ENCODE measurements around the gene ZBTB16.
"Not testable (repeated sequence)": the region's sequence is repeated elsewhere in the genome, so short reads cannot be mapped to it uniquely, and the experiment has no call there.

ZBTB16 gene

DNA sequence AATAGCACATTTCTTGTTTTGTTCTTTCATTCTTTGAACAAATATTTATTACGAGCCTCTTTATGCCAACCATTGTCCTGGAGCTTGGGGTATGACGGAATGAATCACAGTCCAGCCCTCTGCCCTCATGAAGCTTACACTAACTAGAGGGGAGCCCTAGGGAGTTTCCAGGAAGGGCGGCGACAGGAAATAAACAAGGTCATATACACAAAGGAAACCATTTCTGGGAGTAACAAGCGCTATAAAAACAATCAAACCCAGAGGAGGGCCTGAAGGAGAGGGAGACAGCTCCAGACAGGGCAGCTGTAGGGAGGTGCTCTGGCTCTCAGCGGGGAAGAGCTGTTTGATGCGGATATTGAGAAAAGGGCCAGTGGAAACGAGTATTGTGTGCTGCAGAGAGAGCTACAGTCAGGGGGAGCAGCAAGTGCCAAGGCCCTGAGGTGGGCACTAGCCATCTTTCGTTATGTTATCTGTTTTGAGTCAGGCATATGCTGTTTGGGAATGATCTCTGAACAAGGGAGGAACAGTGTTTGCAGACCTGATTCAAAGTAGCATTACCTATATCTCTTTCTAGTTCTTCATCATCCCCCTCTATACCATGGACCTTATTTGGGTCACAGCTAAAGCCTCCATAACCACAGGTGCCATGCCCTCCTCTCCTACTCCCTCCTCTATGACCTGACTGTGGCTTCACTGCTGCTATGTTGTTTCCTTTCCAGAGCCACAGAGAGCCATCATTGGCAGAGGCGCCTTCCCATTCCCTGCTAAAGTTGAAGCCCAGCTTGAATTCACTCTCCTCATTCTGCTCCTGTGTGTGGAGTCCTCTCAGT lies 15.3 kb upstream of the ZBTB16 start:
- DNase-seq: no peak

- DNase-seq: no peak
These were observed 12.2 kb upstream of the ZBTB16 start for GRCh38 chr11:114047327-114047726.

DNA sequence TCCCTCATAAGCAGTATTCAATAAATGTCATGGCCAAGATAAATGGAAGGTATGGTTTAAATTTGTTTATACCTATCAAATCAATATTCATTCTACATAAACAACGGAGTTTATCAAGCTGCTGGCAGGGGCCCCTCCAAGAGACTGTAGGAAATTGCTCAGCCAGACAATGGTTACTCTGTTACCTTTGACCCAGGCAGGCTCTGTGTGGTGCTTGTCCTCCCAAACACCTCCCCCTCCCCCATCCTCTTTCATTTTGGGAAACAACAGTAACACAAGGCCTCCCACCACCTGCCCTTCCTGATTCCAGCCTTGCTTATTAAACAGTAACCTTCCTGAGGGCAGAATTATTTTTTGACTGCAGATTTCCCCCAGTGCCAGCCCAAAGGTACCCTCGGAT lies 10.5 kb upstream of the ZBTB16 start:
- no peak for DNase-seq

DNA sequence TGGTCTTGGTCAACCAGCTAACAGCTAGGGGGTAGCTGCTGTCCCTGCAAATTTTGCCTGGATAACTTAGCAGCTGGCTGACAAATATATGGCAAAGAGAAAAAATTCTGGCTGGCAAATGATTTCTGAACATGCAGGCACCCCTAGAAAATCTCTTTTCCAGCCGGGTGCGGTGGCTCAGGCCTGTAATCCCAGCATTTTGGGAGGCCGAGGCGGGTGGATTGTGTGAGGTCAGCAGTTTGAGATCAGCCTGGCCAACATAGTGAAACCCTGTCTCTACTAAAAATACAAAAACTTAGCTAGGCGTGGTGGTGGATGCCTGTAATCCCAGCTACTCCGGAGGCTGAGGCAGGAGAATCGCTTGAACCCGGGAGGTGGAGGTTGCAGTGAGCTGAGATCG lies 9.7 kb upstream of the ZBTB16 start:
- not testable (repeated sequence) for DNase-seq

GRCh38 chr11:114050258-114050927 lies 9.1 kb upstream of the ZBTB16 start:
- DNase-seq: no peak

- DNase-seq: no peak
These were observed 8.0 kb upstream of the ZBTB16 start for GRCh38 chr11:114051558-114051957.

DNA sequence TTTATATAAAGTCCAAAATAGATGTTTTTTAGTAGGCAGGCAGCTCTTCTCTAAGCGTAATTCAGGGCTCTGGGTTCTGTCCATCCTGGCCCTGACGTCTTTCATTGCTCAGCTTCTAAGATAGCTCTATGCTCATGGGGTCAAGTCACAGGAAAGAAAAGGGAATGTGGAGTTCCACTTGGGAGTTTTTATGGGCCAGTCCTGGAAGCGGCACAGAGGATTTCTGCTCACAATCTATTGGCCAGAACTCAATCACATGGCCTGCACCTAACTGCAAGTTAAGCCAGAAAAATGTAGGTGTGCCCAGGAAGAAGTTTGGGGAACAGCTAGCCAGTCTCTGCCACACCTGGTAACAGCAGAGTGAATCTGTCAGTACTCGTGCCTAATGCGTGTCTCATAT lies 7.4 kb upstream of the ZBTB16 start:
- DNase-seq: no peak

DNA sequence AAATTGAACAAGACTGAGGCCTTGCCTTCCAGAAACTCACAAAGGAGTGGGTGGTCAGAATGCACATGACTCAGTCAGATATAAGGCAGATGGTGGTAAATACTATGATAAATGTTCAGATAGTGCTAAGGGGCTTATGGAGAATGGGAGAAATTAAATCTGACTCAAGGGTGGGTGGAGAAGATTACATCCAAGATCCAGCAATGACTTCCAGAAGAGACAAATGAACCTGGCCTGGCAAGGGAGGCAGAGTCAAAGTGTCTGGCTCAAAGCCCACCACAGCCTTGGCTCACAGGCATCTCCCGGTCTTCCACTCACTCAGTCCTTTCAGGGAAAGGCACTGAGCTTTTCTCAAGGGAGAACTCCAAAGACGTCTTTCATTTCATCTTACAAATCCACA lies 6.1 kb upstream of the ZBTB16 start:
- no peak for DNase-seq

DNA sequence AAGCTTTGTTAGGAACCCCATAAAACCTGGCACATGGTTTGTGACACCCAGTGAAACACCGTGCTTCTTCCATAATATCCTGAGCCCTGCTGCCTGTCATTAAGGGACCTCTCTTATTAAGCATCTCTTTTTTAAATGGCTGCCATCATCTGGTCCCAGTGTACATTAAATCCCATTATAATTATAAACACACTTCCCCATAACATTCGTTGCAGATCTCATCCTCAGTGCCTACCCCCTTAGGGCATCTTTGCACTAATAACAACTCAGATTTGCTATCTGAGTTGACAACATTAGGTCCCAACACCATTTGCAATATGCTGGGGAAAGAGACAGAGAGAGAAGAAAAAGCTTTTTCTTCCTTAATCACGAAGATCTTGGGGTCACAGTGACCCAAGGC lies 4.7 kb upstream of the ZBTB16 start:
- no peak for DNase-seq

- no peak for DNase-seq
These were observed 3.1 kb upstream of the ZBTB16 start for GRCh38 chr11:114056409-114056808.

GRCh38 chr11:114057147-114057546 lies 2.4 kb upstream of the ZBTB16 start:
- no peak for DNase-seq

DNA sequence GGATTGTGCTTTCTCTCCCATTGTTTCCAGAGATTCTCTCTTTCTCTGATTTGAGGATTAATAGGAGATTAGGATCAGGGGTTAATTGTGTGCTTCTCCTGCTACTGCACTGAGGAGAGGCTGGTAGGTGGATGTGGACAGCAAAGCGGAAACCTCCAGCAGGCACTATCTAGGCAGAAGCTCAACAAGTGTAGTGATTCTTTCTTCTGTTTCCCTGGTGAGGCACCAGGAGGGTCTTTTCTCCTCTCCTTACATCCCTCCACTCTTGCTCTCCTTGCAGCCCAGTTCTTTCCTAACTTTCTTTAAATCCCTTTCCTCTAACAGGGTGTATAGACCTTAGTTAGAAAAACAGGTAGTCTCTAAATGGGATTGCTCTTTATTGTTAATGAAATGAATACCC lies 1.9 kb upstream of the ZBTB16 start:
- DNase-seq: no peak

DNA sequence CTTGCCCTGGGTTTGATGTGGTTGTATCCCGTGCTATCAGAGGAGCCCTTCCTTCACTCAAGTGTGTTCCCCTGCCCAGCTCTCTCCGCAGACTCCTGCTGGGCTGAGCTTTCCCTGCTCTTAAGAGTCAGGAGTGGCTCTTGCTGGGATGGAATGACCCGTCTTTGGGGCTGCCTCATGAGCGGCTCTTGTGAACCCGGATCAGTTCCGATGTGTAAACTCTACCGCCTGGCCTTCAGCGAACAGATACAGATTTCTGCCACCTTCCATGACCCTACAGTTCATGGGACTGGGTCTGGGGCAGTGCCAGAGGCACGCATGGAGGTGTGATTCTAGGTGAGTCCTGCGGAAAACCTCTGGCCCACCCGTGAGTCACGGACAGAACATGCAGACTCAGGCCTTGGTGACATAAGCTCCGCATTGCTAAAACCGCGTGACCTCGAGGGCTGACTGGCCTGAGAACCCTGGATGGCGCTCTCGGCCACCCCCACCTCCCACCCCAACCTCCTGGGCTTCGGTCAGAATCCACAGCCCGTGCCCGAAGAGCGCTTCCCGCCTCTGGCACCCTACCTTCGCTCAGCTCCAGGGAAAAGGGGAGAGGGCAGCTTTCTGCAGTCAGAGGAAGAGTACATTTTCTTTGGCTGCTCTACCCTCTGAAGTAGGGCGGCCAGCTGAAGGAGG lies 1.3 kb upstream of the ZBTB16 start:
- DNase-seq: no peak

DNA sequence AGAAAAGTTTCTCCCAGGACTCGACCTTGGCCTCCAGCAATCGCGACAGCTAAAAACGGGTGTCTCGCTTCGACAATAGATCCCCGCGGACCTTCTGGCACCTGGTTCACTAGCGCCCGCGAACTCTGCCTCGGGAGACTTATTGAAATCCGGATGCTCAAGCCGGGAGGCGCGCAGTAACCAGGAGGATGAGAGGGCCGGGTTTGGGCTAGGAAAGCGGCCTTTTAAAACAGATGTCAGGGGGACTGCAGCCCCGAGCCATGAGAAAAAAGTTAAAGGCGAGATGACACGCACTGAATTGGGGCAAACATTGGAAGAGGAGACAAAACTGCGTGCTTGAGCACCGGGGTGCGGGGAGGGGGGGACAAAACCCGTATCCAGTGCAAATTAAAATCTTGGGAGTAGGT lies 637 bp upstream of the ZBTB16 start:
- no peak for DNase-seq

GRCh38 chr11:114059984-114060391 lies 477 bp downstream of the ZBTB16 start:
- no peak for DNase-seq

- DNase-seq: no peak
These were observed 1.0 kb downstream of the ZBTB16 start for GRCh38 chr11:114060392-114061047.

DNA sequence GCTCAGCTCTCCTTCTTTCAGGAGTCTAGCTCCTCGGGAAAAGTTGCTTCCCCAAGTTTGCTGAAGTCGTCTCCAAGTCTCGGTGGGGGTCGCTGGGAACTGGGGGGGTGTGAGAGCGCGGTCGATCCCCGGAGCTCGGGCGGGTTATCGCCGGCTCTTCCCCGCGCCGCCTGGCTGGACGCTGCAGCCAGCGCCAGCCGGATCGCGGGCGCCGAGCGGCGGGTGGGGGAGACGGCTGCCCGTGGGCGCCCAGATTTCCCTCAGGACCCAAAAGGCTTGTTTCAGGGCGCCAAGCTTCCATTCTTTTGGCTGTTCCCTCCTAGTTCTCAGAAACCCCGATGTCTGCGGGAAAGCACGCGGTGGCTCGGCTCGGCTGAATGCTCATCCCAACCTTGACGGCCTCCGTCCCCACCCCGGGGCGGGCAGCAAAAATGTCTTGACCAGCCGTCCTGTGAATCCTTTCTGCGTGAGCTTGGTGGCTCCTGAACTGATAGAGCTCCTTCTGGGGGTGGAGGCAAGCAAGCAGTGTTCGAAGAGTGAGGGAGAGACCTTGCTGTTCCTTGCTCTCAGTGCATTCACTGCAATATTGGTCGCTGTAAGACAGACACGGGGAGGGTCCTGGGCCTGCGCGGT lies 1.7 kb downstream of the ZBTB16 start:
- DNase-seq: no peak

DNA sequence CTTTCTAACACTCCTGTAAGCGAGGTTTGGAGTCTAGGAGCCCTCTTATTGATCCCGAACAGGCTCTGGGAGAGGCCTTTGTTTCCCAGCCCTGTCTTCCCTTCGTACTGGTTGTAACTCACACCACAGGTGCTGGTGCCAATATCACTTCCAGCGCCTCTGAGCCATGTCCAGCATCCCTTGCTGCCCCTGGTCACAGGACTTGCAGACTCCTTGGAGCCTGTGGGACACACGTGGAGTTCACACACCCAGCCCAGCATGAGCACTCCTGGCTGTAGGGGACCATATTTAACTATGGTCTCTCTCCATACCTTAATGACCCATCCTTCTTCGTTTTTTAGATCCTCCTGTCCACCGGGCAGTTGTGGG lies 2.2 kb downstream of the ZBTB16 start:
- no peak for DNase-seq

DNA sequence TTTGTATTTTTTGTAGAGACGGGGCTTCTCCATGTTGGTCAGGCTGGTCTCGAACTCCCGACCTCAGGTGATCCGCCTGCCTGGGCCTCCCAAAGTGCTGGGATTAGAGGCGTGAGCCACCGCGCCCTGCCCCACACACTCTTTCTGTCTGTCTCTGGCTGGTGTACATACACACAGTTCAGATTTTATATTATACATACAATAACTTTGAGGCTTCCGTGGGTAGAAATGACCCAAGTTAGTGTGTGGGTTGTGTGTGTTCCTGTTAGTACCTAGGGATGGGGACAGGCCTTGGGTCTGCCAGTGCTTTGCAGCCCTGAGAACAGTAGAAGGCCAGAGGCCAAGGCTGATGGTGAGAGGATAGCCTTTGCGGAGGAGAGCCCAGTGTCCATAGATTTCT lies 2.8 kb downstream of the ZBTB16 start:
- no peak for DNase-seq

- DNase-seq: no peak
These were observed 3.8 kb downstream of the ZBTB16 start for GRCh38 chr11:114063149-114063828.

DNA sequence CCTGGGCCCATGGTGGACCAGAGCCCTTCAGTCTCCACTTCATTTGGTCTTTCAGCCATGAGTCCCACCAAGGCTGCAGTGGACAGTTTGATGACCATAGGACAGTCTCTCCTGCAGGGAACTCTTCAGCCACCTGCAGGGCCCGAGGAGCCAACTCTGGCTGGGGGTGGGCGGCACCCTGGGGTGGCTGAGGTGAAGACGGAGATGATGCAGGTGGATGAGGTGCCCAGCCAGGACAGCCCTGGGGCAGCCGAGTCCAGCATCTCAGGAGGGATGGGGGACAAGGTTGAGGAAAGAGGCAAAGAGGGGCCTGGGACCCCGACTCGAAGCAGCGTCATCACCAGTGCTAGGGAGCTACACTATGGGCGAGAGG lies 4.3 kb downstream of the ZBTB16 start:
- no peak for DNase-seq

GRCh38 chr11:114064216-114064615 lies 4.7 kb downstream of the ZBTB16 start:
- DNase-seq: no peak

Data from T-helper 1 cell (primary cell).